Panc1 (cell line): Measurements from ENCODE around the gene MT1B.

ENCODE experiments used
- POLR2AphosphoS5 ChIP-seq: IDR thresholded peaks from 2 replicates; pipeline ENCODE4 v1.6.1; 2012; ENCODE audit warnings: mild to moderate bottlenecking, low read depth, low read length, moderate library complexity
- REST ChIP-seq, 2 experiments: IDR thresholded peaks; 2 replicates each; pipeline ENCODE4 v1.6.1; 2011 to 2012; ENCODE audit warnings: low read depth in 2 of 2, control low read depth in 1 of 2, low read length in 1 of 2, mild to moderate bottlenecking in 1 of 2, moderate library complexity in 1 of 2; ENCODE audit not compliant: insufficient read depth in 1 of 2
- TCF7L2 ChIP-seq: IDR thresholded peaks from 2 replicates; pipeline ENCODE4 v1.6.1; 2011; ENCODE audit warnings: mild to moderate bottlenecking, low read depth, low read length, inconsistent platforms
- TF ChIP-seq, protein P1 (sequence below): fragments of 450-650 bp; IDR thresholded peaks from 2 replicates; pipeline ENCODE4 v1.5.1; 2017; ENCODE audit warnings: mild to moderate bottlenecking

DNA sequence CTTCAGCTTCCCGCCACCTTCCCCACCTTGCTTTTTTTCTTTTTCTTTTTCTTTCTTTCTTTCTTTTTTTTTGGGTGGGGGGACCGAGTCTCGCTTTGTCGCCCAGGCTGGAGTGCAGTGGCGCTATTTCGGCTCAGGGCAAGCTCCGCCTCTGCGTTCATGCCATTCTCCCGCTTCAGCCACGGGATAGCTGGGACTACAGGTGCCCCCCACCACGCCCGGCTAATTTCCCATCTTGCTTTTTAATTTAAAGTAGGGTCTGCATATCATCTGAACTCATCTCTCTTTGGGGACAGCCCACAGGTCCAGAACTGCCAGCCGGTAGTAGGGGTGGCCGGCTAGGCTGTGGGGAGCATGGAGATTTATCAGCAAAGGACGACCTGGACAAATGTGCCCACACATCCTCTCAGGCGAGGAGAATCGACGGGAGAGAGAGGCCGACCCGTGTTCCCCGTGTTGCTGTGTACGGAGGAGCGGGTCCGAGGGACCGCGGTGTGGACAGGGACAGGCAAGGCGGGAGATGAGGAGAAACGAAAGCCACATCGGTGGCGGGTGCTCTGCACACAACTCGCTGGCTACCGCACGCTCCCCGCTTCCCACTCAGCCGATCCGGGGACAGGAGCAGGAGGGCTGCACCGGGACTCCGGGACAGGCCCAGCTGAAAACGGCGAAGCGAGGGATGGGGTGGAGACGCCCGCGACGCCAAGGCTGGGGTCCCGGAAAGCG lies 16.8 kb upstream of the MT1B start:
- TF ChIP-seq REST (IDR thresholded peaks at IDR 0.05; ENCODE audit: insufficient read depth in 1 of 2, low read depth in 2 of 2, low read length in 1 of 2): no peak
- TF ChIP-seq, protein P1, sequence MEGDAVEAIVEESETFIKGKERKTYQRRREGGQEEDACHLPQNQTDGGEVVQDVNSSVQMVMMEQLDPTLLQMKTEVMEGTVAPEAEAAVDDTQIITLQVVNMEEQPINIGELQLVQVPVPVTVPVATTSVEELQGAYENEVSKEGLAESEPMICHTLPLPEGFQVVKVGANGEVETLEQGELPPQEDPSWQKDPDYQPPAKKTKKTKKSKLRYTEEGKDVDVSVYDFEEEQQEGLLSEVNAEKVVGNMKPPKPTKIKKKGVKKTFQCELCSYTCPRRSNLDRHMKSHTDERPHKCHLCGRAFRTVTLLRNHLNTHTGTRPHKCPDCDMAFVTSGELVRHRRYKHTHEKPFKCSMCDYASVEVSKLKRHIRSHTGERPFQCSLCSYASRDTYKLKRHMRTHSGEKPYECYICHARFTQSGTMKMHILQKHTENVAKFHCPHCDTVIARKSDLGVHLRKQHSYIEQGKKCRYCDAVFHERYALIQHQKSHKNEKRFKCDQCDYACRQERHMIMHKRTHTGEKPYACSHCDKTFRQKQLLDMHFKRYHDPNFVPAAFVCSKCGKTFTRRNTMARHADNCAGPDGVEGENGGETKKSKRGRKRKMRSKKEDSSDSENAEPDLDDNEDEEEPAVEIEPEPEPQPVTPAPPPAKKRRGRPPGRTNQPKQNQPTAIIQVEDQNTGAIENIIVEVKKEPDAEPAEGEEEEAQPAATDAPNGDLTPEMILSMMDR: no peak
- no peak for TF ChIP-seq POLR2AphosphoS5
- TF ChIP-seq TCF7L2: no peak
